Astrocyte (in vitro differentiated cells and primary cell): ENCODE results near the gene PCSK2.

ENCODE experiments used
- CTCF ChIP-seq: IDR thresholded peaks from 2 replicates; pipeline ENCODE4 v1.5.1; 2011; ENCODE audit warnings: low read depth, mild to moderate bottlenecking, inconsistent platforms, low read length, moderate library complexity; ENCODE audit not compliant: insufficient read depth
- EZH2 ChIP-seq: IDR thresholded peaks from 2 replicates; pipeline ENCODE4 v1.6.1; 2012; ENCODE audit warnings: mild to moderate bottlenecking, low read length, inconsistent platforms; ENCODE audit not compliant: insufficient read depth

DNA sequence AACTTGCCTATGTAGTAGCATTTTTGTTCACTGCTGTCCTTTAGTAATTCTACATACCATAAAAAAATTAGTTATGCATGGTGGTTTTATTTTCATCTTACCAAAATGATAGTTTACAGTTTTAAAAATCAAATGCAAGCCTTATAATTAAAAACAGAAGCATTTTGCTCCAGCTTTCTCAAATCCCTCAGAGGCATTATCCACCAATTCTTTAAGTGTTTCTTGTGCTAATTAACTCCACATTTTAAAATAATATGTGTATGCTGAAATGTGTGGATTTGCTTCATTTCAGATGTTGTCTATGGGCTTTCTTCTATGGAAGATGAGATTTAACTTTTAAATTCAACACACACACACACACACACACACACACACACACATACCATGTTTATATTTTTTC lies 49.3 kb downstream of the PCSK2 start:
- TF ChIP-seq CTCF = no peak
- no peak for TF ChIP-seq EZH2
